ENCODE data around the gene KMT2C.
A peak's percentile ranks its signal among the peaks of the same experiment; 100 is the strongest.

KMT2C gene

GRCh38 chr7:152148706-152149105 is 287.1 kb downstream of the KMT2C start:
- peaks cover 91% of the 10 kb centered on the region for H3K36me3 ChIP-seq (ENCODE audit: insufficient read depth, low read length)
- no peak for TF ChIP-seq CTCF (conservative IDR thresholded peaks at IDR 0.05; ENCODE audit: low read length)
- no peak for TF ChIP-seq EZH2phosphoT487 (IDR thresholded peaks at IDR 0.05; ENCODE audit: borderline replicate concordance)
- H3K9ac ChIP-seq (ENCODE audit: low read depth, low read length, poor library complexity, severe bottlenecking): no peak overlapping the region
- H3F3A ChIP-seq (ENCODE audit: low read depth): no peaks in the 10 kb centered on the region
- no peak overlapping the region for H3K4me2 ChIP-seq (ENCODE audit: low read depth, low read length, poor library complexity, severe bottlenecking)
- H3K79me2 ChIP-seq (ENCODE audit: insufficient read depth, low read length): no peaks in the 10 kb centered on the region
- H3K9me3 ChIP-seq (ENCODE audit: insufficient read depth, low read depth, low read length): no peaks in the 10 kb centered on the region
- H3K4me1 ChIP-seq (ENCODE audit: insufficient read depth, low read length, poor library complexity, severe bottlenecking): no peaks in the 10 kb centered on the region
- H3K27me3 ChIP-seq (ENCODE audit: insufficient read depth, low read length, poor library complexity, severe bottlenecking): no peaks in the 10 kb centered on the region
- H3K4me3 ChIP-seq (ENCODE audit: low read length, poor library complexity, severe bottlenecking): no peak overlapping the region
- no peaks in the 10 kb centered on the region for H4K20me1 ChIP-seq (ENCODE audit: insufficient read depth, low read length, poor library complexity, severe bottlenecking)
- no peaks in the 10 kb centered on the region for H3K9me2 ChIP-seq (replicated peaks; ENCODE audit: low read depth, low read length)
- no peak overlapping the region for H2AFZ ChIP-seq (ENCODE audit: low read length)

- no peak overlapping the region for H3K9ac ChIP-seq (ENCODE audit: low read depth, low read length, poor library complexity, severe bottlenecking)
- H3K9me2 ChIP-seq (replicated peaks; ENCODE audit: low read depth, low read length): no peaks in the 10 kb centered on the region
- H2AFZ ChIP-seq (ENCODE audit: low read length): no peak overlapping the region
- H3K27me3 ChIP-seq (ENCODE audit: insufficient read depth, low read length, poor library complexity, severe bottlenecking): no peaks in the 10 kb centered on the region
- TF ChIP-seq EZH2phosphoT487 (IDR thresholded peaks at IDR 0.05; ENCODE audit: borderline replicate concordance) (no peak), CTCF (conservative IDR thresholded peaks at IDR 0.05; ENCODE audit: low read length) (peak; percentile 70)
- H3F3A ChIP-seq (ENCODE audit: low read depth): no peaks in the 10 kb centered on the region
- no peaks in the 10 kb centered on the region for H4K20me1 ChIP-seq (ENCODE audit: insufficient read depth, low read length, poor library complexity, severe bottlenecking)
- H3K4me3 ChIP-seq (ENCODE audit: low read length, poor library complexity, severe bottlenecking): no peak overlapping the region
- H3K4me2 ChIP-seq (ENCODE audit: low read depth, low read length, poor library complexity, severe bottlenecking): no peak overlapping the region
- H3K36me3 ChIP-seq (ENCODE audit: insufficient read depth, low read length): peaks cover 80% of the 10 kb centered on the region
- peaks cover 6% of the 10 kb centered on the region for H3K4me1 ChIP-seq (ENCODE audit: insufficient read depth, low read length, poor library complexity, severe bottlenecking)
- no peaks in the 10 kb centered on the region for H3K79me2 ChIP-seq (ENCODE audit: insufficient read depth, low read length)
- H3K9me3 ChIP-seq (ENCODE audit: insufficient read depth, low read depth, low read length): no peaks in the 10 kb centered on the region
Observed at GRCh38 chr7:152145853-152146466, 289.8 kb downstream of the KMT2C start.

GRCh38 chr7:152144557-152145245 is 291.1 kb downstream of the KMT2C start:
- Histone ChIP-seq H3K4me2 (ENCODE audit: low read depth, low read length, poor library complexity, severe bottlenecking) (no peak overlapping the region), H3K9ac (ENCODE audit: low read depth, low read length, poor library complexity, severe bottlenecking) (no peak overlapping the region), H4K20me1 (ENCODE audit: insufficient read depth, low read length, poor library complexity, severe bottlenecking) (no peaks in the 10 kb centered on the region), H3K79me2 (ENCODE audit: insufficient read depth, low read length) (no peaks in the 10 kb centered on the region), H3K4me1 (ENCODE audit: insufficient read depth, low read length, poor library complexity, severe bottlenecking) (peaks cover 6% of the 10 kb centered on the region), H3K9me2 (replicated peaks; ENCODE audit: low read depth, low read length) (no peaks in the 10 kb centered on the region), H3K4me3 (ENCODE audit: low read length, poor library complexity, severe bottlenecking) (no peak overlapping the region), H3K36me3 (ENCODE audit: insufficient read depth, low read length) (peaks cover 86% of the 10 kb centered on the region), H3F3A (ENCODE audit: low read depth) (no peaks in the 10 kb centered on the region), H3K27me3 (ENCODE audit: insufficient read depth, low read length, poor library complexity, severe bottlenecking) (no peaks in the 10 kb centered on the region), H3K9me3 (ENCODE audit: insufficient read depth, low read depth, low read length) (no peaks in the 10 kb centered on the region), H2AFZ (ENCODE audit: low read length) (no peak overlapping the region)
- TF ChIP-seq CTCF (conservative IDR thresholded peaks at IDR 0.05; ENCODE audit: low read length) (no peak), EZH2phosphoT487 (IDR thresholded peaks at IDR 0.05; ENCODE audit: borderline replicate concordance) (no peak)

All from Loucy (cell line).